Measurements from ENCODE around the gene NTM.

- TF ChIP-seq, protein P1, sequence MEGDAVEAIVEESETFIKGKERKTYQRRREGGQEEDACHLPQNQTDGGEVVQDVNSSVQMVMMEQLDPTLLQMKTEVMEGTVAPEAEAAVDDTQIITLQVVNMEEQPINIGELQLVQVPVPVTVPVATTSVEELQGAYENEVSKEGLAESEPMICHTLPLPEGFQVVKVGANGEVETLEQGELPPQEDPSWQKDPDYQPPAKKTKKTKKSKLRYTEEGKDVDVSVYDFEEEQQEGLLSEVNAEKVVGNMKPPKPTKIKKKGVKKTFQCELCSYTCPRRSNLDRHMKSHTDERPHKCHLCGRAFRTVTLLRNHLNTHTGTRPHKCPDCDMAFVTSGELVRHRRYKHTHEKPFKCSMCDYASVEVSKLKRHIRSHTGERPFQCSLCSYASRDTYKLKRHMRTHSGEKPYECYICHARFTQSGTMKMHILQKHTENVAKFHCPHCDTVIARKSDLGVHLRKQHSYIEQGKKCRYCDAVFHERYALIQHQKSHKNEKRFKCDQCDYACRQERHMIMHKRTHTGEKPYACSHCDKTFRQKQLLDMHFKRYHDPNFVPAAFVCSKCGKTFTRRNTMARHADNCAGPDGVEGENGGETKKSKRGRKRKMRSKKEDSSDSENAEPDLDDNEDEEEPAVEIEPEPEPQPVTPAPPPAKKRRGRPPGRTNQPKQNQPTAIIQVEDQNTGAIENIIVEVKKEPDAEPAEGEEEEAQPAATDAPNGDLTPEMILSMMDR (IDR thresholded peaks at IDR 0.05; ENCODE audit: low read depth, low read length, poor library complexity, severe bottlenecking): no peak
- TF ChIP-seq EZH2phosphoT487 (IDR thresholded peaks at IDR 0.05; ENCODE audit: borderline replicate concordance, low read length): no peak
Measured at GRCh38 chr11:131870305-131870704, 499.9 kb downstream of the NTM start.
